Bronchial epithelial cell (primary cell): ENCODE results near the gene PDZRN3. TPM values are rescaled to one million over a fixed set of nuclear protein-coding genes. Genes with fewer than 3 reads are reported as not detected.

Experiments
- DNase-seq: peaks from one replicate; pipeline ENCODE4 v3.0.0-alpha.2; 2010; ENCODE audit warnings: low read depth
- FAIRE-seq: peaks from 2 replicates; lab custom pipeline; 2011; peaks lifted over from hg19 to GRCh38; lab: Jason Lieb, UNC
- H3K27me3 ChIP-seq: 2 replicates; pipeline ENCODE4 v1.5.1; 2011; ENCODE audit warnings: low read length; ENCODE audit not compliant: control insufficient read depth, insufficient read depth
- H3K36me3 ChIP-seq: 2 replicates; pipeline ENCODE4 v1.5.1; 2011; ENCODE audit warnings: low read length; ENCODE audit not compliant: control insufficient read depth, insufficient read depth
- H3K4me3 ChIP-seq: 2 replicates; pipeline ENCODE4 v1.5.1; 2011; ENCODE audit warnings: mild to moderate bottlenecking, low read depth, low read length, control low read depth
- CTCF ChIP-seq: IDR thresholded peaks from 2 replicates; pipeline ENCODE4 v1.5.1; 2011; ENCODE audit warnings: mild to moderate bottlenecking, moderate library complexity, low read length, control low read depth, inconsistent platforms; ENCODE audit not compliant: insufficient read depth, severe bottlenecking
- total RNA-seq: library from RNA; depleted of rRNA; stranded (reverse); fragments of >200 nt; gene quantifications from 2 replicates; pipeline ENCODE4 v1.2.1, GENCODE V29; 2014

PDZRN3 gene
- total RNA-seq, 1 donor from 2014 or later, result 0.79 TPM

- H3K27me3 ChIP-seq, result no peaks in the 10 kb centered on the region
- TF ChIP-seq CTCF, result no peak
- H3K36me3 ChIP-seq, result no peaks in the 10 kb centered on the region
- H3K4me3 ChIP-seq, result no peak overlapping the region
- FAIRE-seq (no peak), DNase-seq (no peak)
These were observed 88.3 kb downstream of the PDZRN3 start for GRCh38 chr3:73536336-73536895.

- DNase-seq (no peak), FAIRE-seq (no peak)
- Histone ChIP-seq H3K27me3 (no peaks in the 10 kb centered on the region), H3K36me3 (no peaks in the 10 kb centered on the region), H3K4me3 (no peak overlapping the region)
- no peak for TF ChIP-seq CTCF
These were observed 88.8 kb downstream of the PDZRN3 start for GRCh38 chr3:73535931-73536330.

GRCh38 chr3:73535137-73535536 lies 89.6 kb downstream of the PDZRN3 start:
- H3K4me3 ChIP-seq, result no peak overlapping the region
- FAIRE-seq (no peak), DNase-seq (no peak)
- no peaks in the 10 kb centered on the region for H3K27me3 ChIP-seq
- TF ChIP-seq CTCF, result no peak
- no peaks in the 10 kb centered on the region for H3K36me3 ChIP-seq

- Histone ChIP-seq H3K4me3 (no peak overlapping the region), H3K36me3 (no peaks in the 10 kb centered on the region), H3K27me3 (no peaks in the 10 kb centered on the region)
- TF ChIP-seq CTCF, result no peak
- no peak for DNase-seq
- FAIRE-seq, result no peak
These were observed 94.7 kb downstream of the PDZRN3 start for GRCh38 chr3:73530022-73530396.

GRCh38 chr3:73529308-73530021 lies 95.3 kb downstream of the PDZRN3 start:
- FAIRE-seq (no peak), DNase-seq (no peak)
- Histone ChIP-seq H3K36me3 (no peaks in the 10 kb centered on the region), H3K27me3 (no peaks in the 10 kb centered on the region), H3K4me3 (no peak overlapping the region)
- no peak for TF ChIP-seq CTCF

- no peaks in the 10 kb centered on the region for H3K27me3 ChIP-seq
- DNase-seq, result no peak
- H3K36me3 ChIP-seq, result no peaks in the 10 kb centered on the region
- no peak for TF ChIP-seq CTCF
- H3K4me3 ChIP-seq, result no peak overlapping the region
- FAIRE-seq, result no peak
These were observed 99.2 kb downstream of the PDZRN3 start for GRCh38 chr3:73525591-73525990.
